HG03558 (cell line): ENCODE data around the gene MYRF.
A peak's percentile ranks its signal among the peaks of the same experiment; 100 is the strongest.

Experiments
- ATAC-seq: cut with Tn5 transposase; IDR thresholded peaks from one replicate; pipeline ENCODE4 v1.9.1; 2021; ENCODE audit warnings: moderate number of reproducible peaks; ENCODE audit not compliant: unreplicated experiment; ENCODE audit errors: extremely low read depth

The MYRF gene

GRCh38 chr11:61718046-61718531 is 34.3 kb upstream of the MYRF start:
- ATAC-seq, result no peak

DNA sequence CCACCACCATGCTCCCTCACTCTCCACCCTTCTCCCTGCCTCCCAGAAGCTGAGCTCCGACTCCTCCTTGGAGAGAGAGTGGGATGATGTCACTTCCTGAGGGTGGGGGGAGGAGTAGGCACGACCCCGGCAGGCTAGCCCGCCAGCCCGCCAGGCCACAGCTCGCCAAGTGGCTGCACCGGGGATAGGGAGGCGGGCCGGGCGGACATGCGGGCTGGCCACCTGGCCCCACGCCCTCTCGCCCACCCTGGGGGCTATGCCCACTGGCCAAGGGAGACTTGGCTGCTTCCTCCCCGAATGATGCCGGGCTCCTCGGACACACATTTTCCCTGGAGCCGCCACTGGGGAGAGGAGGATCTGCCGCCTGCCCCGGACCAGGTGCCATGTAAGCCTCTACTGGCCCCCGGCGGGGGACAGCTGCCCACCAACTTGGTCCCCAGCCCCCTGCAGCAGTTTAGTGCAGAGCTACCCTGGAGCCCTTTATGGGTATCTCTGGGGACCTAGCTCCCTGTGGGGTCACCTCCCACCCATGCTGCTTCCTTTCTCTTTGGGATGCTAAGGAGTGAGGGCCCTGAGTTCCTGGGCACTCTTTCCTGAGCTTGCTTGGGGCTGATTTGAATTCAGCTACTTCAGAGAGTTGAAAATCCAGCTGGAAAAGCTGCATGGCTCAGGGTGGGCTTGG is 33.7 kb upstream of the MYRF start:
- ATAC-seq, result no peak

- no peak for ATAC-seq
These were observed 32.5 kb upstream of the MYRF start for GRCh38 chr11:61719978-61720377.

- ATAC-seq, result no peak
These were observed 31.8 kb upstream of the MYRF start for GRCh38 chr11:61720597-61720996.

- ATAC-seq, result no peak
These were observed 28.0 kb upstream of the MYRF start for GRCh38 chr11:61724437-61724836.

- no peak for ATAC-seq
These were observed 26.6 kb upstream of the MYRF start for GRCh38 chr11:61725781-61726231.

DNA sequence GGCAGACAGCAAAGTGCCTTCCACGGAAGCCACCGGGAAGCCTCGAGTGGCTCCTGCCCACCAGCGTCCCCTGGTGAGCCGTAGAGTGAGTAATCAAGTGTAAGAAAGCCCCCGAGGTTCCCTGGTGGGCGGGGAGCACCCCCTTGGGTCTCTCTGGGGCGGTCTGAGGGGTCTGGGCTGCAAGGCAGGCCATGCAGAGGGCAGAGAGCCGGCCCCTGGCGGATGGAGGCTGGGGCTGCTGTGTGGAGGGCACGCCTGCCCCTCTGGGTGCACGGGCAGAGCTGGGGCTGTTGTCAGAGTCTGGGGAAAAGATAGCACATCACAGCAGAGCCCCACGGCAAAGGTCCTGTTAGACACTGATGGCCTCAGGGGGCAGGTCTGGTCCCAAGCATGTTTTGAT is 25.7 kb upstream of the MYRF start:
- no peak for ATAC-seq

DNA sequence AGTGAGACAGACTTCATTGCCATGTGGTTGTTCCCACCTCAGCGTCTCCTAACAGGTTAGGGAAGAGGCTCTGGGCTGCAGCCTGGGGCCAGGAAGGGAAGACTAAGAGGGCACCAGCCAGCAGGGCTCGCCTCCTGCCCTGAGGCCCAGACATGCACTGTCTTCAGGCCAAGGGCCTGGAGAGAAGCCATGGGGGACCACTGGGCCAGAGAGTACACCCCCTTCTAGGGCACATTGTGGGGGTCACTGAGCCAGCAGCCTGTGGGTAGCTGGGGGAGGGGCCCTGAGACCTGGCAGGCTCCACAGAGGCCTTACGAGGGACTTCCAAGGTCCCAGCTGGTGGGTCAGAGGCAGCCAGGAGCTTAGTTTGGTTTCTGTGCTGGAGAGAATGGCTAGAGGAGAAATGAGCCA is 25.0 kb upstream of the MYRF start:
- no peak for ATAC-seq

DNA sequence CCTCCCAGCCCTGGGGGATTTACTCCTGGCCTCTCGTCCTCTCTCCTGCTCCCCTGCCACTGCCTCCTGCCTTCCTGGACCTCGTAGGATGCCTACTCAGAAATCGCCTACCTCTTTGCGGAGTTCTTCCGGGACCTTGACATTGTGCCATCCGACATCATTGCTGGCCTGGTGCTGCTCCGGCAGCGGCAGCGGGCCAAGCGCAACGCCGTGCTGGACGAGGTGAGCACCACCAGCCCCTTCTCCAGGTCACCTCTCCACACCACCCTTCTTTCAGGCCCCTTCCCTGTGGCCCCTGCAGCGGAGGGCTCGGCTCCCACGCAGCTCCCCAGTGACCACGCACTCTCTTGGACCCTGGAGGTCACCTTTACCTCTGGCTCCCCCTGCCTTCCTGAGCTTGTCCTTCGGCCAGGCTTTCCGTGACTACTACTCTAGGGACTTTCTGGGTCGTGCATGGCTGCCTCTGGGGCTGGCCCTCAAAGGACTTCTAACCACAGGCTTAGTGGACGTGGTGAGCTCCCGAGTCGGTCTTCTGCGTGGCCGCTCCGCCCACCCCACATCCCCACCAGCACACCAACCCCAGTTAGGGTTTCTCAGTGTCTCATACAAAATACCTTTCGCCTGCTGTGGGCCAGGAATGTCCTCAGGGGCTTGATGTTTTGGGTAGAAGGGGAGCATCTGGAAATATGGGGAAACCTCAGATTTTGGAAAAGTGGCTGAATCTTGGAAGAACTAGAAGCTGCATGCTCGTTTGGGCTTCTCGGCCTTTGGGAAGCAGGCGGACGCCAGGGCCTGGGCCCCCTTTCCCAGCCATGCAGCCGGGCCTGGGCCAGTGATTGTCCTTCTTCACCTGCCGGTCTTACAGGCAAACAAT is 24.1 kb upstream of the MYRF start:
- no peak for ATAC-seq

GRCh38 chr11:61728940-61729219 is 23.6 kb upstream of the MYRF start:
- ATAC-seq, result no peak

- no peak for ATAC-seq
These were observed 22.0 kb upstream of the MYRF start for GRCh38 chr11:61730240-61730994.

DNA sequence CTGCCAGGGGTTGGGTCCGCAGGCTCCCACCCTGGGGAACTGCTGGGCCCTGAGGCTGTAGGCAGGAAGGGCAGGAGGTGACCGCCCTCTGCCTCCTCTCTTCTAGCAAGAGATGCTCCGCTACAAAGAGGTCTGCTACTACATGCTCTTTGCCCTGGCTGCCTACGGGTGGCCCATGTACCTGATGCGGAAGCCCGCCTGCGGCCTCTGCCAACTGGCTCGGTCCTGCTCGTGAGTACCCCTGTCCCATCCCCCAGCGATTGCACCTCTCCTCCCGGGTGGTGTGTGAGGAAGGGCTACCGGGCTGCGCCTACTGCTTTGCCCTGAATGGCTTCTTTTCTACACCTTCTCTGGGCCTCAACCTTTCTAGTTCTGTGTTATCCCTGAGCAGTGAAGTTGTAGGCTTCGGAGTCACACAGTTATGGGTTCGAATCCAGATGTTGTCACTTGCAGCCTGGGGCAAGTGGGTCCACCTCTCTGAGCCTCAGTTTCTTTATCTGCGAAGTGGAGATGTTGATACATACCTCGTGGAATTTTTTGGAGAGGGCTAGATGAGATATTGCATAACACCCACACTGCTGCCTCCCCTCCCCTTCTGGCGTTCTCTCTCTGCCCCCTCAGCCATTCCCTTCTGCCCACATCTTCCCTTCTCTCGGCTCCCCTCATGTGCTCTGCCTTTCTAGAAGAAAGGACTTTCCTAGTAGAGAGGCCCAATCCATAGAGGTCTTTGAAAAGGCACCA is 21.1 kb upstream of the MYRF start:
- no peak for ATAC-seq

- ATAC-seq, result no peak
These were observed 20.3 kb upstream of the MYRF start for GRCh38 chr11:61731952-61732675.

- no peak for ATAC-seq
These were observed 19.7 kb upstream of the MYRF start for GRCh38 chr11:61732705-61733104.

GRCh38 chr11:61733120-61733978 is 19.1 kb upstream of the MYRF start:
- ATAC-seq, result peak; percentile 73

- no peak for ATAC-seq
These were observed 17.7 kb upstream of the MYRF start for GRCh38 chr11:61734767-61735166.

DNA sequence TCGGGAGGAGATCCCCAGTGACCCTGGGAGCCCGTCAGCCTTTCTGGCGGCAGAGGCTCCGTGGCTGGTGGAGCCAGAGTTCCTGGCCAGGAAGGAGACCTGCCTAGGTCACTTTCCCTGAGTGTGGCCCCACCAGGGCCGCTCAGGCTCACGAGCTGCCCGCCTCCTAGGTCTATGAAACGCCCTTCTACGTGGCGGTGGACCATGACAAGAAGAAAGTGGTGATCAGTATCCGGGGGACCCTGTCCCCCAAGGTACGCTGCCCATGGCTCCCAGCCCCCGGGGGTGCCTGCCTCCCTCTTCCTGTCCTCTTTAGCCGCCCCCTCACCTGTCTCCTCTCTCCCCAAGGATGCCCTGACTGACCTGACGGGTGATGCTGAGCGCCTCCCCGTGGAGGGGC is 17.0 kb upstream of the MYRF start:
- no peak for ATAC-seq

DNA sequence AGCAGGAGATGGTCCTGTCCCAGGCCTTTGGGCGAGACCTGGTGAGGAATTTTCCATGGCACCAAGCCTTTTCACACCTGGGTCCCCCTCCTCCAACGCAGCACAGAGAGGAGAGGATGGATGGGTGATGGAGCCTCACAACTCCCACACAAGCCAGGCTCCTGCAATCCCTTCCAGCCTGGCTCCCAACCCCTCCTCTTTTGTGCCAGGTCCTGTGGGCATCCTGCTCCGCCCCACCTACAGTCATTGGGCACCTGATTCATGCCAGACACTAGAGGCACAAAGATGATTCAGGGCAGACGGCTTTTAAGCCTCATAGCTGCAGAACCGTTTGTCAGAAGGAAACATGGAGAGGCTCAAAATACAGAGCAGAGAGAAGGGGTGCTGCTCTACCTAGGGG is 16.1 kb upstream of the MYRF start:
- ATAC-seq, result no peak

- ATAC-seq, result no peak
These were observed 15.3 kb upstream of the MYRF start for GRCh38 chr11:61737131-61737530.
